Measurements from ENCODE around the gene MT1B.

MT1B gene

GRCh38 chr16:56686758-56687157 is 35.1 kb downstream of the MT1B start:
- H3K79me2 ChIP-seq (ENCODE audit: low read length) = no peaks in the 10 kb centered on the region
- peaks cover 11% of the 10 kb centered on the region for H3K4me1 ChIP-seq (ENCODE audit: low read length)
- H3K27ac ChIP-seq (ENCODE audit: low read length) = no peak overlapping the region
- no peak overlapping the region for H3K4me3 ChIP-seq (ENCODE audit: low read length)
- H3K27me3 ChIP-seq (ENCODE audit: low read depth, low read length) = no peaks in the 10 kb centered on the region; the same call in 1 of the 2 replicates
- no peak overlapping the region for H3K9ac ChIP-seq (ENCODE audit: low read length)
- no peaks in the 10 kb centered on the region for H3K36me3 ChIP-seq (replicated peaks; ENCODE audit: low read depth, low read length)
- H2AFZ ChIP-seq (ENCODE audit: low read depth, low read length) = no peak overlapping the region
- no peak overlapping the region for H3K4me2 ChIP-seq (ENCODE audit: low read length)
- H3K9me3 ChIP-seq (ENCODE audit: insufficient read depth, low read length) = no peaks in the 10 kb centered on the region
- no peak for TF ChIP-seq CTCF (IDR thresholded peaks at IDR 0.05; ENCODE audit: low read depth, low read length)
- TF ChIP-seq EZH2phosphoT487 (IDR thresholded peaks at IDR 0.05; ENCODE audit: low read depth) = no peak
- no peaks in the 10 kb centered on the region for H4K20me1 ChIP-seq (ENCODE audit: insufficient read depth, low read length)

GRCh38 chr16:56688762-56689161 is 37.1 kb downstream of the MT1B start:
- no peaks in the 10 kb centered on the region for H3K79me2 ChIP-seq (ENCODE audit: low read length)
- H4K20me1 ChIP-seq (ENCODE audit: insufficient read depth, low read length) = no peaks in the 10 kb centered on the region
- H3K4me1 ChIP-seq (ENCODE audit: low read length) = no peaks in the 10 kb centered on the region
- TF ChIP-seq CTCF (IDR thresholded peaks at IDR 0.05; ENCODE audit: low read depth, low read length) (no peak), EZH2phosphoT487 (IDR thresholded peaks at IDR 0.05; ENCODE audit: low read depth) (no peak)
- H3K4me3 ChIP-seq (ENCODE audit: low read length) = no peak overlapping the region
- no peaks in the 10 kb centered on the region; the same call in 1 of the 2 replicates for H3K27me3 ChIP-seq (ENCODE audit: low read depth, low read length)
- H2AFZ ChIP-seq (ENCODE audit: low read depth, low read length) = no peak overlapping the region
- H3K9ac ChIP-seq (ENCODE audit: low read length) = no peak overlapping the region
- no peak overlapping the region for H3K4me2 ChIP-seq (ENCODE audit: low read length)
- H3K9me3 ChIP-seq (ENCODE audit: insufficient read depth, low read length) = no peaks in the 10 kb centered on the region
- no peak overlapping the region for H3K27ac ChIP-seq (ENCODE audit: low read length)
- H3K36me3 ChIP-seq (replicated peaks; ENCODE audit: low read depth, low read length) = no peaks in the 10 kb centered on the region

- H3K27me3 ChIP-seq (ENCODE audit: low read depth, low read length) = no peaks in the 10 kb centered on the region; the same call in 1 of the 2 replicates
- H3K79me2 ChIP-seq (ENCODE audit: low read length) = no peaks in the 10 kb centered on the region
- TF ChIP-seq CTCF (IDR thresholded peaks at IDR 0.05; ENCODE audit: low read depth, low read length) = no peak
- no peak for TF ChIP-seq EZH2phosphoT487 (IDR thresholded peaks at IDR 0.05; ENCODE audit: low read depth)
- H4K20me1 ChIP-seq (ENCODE audit: insufficient read depth, low read length) = no peaks in the 10 kb centered on the region
- H3K4me1 ChIP-seq (ENCODE audit: low read length) = no peaks in the 10 kb centered on the region
- H3K27ac ChIP-seq (ENCODE audit: low read length) = no peak overlapping the region
- H3K36me3 ChIP-seq (replicated peaks; ENCODE audit: low read depth, low read length) = no peaks in the 10 kb centered on the region
- no peaks in the 10 kb centered on the region for H3K9me3 ChIP-seq (ENCODE audit: insufficient read depth, low read length)
- no peak overlapping the region for H3K9ac ChIP-seq (ENCODE audit: low read length)
- H3K4me2 ChIP-seq (ENCODE audit: low read length) = no peak overlapping the region
- no peak overlapping the region for H3K4me3 ChIP-seq (ENCODE audit: low read length)
- no peak overlapping the region for H2AFZ ChIP-seq (ENCODE audit: low read depth, low read length)
Measured at GRCh38 chr16:56689171-56689570, 37.5 kb downstream of the MT1B start.

GRCh38 chr16:56690420-56691122 is 38.9 kb downstream of the MT1B start:
- H3K36me3 ChIP-seq (replicated peaks; ENCODE audit: low read depth, low read length) = no peaks in the 10 kb centered on the region
- no peaks in the 10 kb centered on the region; the same call in 1 of the 2 replicates for H3K27me3 ChIP-seq (ENCODE audit: low read depth, low read length)
- H3K79me2 ChIP-seq (ENCODE audit: low read length) = no peaks in the 10 kb centered on the region
- H3K9me3 ChIP-seq (ENCODE audit: insufficient read depth, low read length) = no peaks in the 10 kb centered on the region
- H3K9ac ChIP-seq (ENCODE audit: low read length) = no peak overlapping the region
- H4K20me1 ChIP-seq (ENCODE audit: insufficient read depth, low read length) = no peaks in the 10 kb centered on the region
- no peak overlapping the region for H3K4me2 ChIP-seq (ENCODE audit: low read length)
- no peak overlapping the region for H3K27ac ChIP-seq (ENCODE audit: low read length)
- no peak overlapping the region for H3K4me3 ChIP-seq (ENCODE audit: low read length)
- H3K4me1 ChIP-seq (ENCODE audit: low read length) = no peaks in the 10 kb centered on the region
- no peak overlapping the region for H2AFZ ChIP-seq (ENCODE audit: low read depth, low read length)
- TF ChIP-seq EZH2phosphoT487 (IDR thresholded peaks at IDR 0.05; ENCODE audit: low read depth) (no peak), CTCF (IDR thresholded peaks at IDR 0.05; ENCODE audit: low read depth, low read length) (no peak)

All from OCI-LY3 (cell line).